ENCODE measurements around the gene FAHD2B.
"Not testable (repeated sequence)": the region's sequence is repeated elsewhere in the genome, so short reads cannot be mapped to it uniquely, and the experiment has no call there.

FAHD2B gene, protein sequence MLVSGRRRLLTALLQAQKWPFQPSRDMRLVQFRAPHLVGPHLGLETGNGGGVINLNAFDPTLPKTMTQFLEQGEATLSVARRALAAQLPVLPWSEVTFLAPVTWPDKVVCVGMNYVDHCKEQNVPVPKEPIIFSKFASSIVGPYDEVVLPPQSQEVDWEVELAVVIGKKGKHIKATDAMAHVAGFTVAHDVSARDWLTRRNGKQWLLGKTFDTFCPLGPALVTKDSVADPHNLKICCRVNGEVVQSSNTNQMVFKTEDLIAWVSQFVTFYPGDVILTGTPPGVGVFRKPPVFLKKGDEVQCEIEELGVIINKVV

DNA sequence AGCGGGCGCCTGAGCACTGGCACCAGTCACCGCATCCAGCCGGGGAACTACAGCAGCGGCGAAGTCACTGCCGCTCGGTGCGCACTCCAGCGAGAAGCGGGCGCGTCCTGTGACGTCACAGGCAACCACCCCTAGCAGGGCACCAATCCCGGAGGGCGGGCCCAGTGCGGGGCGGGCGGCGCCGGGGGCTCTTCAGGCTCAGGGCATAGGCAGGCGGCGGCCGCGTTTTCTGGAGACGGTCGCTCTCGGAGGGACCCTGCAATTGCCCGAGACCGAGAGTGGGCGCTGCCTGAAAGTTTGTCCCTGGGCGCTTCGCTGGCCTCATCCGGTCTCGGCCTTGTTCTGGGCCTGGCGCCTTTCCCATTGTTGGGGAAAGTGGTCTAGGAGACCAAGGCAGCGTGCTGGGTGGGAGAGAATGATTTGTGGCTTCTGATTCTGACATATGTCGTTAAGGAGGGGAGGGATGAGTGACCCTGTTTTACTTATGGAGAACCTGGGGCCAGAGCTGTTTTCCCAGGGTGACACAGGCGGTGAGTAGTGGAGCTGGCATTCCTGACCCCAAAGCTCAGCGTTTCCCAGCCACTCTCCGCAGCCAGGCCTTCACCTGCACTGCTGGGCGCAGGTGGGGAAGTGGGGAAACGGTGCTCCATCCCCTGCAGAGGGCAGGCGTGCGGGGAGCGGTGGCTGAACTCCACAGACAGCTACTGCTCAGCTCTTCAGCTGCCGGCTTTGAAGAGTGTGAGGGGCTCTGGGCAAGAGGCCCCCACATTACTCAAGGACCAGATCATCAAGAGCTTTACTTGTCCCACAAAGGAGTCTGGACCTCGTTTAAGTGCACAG is at the start of gene FAHD2B:
Gene FAHD2B, minus strand, starts transcription at position 111 of the 840 bp plus-strand sequence. CDS start 3,176 bp downstream, outside the sequence.
- DNase-seq: peak; percentile 85 to 89

DNA sequence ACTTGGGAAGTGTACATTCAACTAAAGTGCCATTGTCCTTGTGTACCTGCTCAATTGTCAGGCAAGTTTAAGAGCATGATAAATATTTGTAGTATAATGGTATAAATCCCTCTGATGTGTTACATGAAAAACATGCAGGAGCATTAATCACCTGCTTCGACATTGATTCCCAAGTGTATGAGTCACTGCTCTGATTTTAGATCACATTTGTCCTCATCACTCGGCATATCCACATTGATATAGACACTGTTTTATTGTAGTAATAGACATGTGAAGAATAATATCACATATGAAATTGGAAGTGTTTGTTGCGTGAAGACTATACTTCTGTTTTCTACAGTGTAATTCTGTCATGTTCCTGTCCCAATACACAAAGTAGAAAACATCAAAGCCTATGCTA is 49.3 kb upstream of the FAHD2B start:
- not testable (repeated sequence) for DNase-seq

DNA sequence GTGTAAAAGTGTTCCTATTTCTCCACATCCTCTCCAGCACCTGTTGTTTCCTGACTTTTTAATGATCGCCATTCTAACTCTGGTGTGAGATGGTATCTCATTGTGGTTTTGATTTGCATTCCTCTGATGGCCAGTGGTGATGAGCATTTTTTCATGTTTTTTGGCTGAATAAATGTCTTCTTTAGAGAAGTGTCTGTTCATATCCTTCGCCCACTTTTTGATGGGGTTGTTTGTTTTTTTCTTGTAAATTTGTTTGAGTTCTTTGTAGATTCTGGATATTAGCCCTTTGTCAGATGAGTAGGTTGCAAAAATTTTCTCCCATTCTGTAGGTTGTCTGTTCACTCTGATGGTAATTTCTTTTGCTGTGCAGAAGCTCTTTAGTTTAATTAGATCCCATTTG is 34.4 kb upstream of the FAHD2B start:
- not testable (repeated sequence) for DNase-seq

DNA sequence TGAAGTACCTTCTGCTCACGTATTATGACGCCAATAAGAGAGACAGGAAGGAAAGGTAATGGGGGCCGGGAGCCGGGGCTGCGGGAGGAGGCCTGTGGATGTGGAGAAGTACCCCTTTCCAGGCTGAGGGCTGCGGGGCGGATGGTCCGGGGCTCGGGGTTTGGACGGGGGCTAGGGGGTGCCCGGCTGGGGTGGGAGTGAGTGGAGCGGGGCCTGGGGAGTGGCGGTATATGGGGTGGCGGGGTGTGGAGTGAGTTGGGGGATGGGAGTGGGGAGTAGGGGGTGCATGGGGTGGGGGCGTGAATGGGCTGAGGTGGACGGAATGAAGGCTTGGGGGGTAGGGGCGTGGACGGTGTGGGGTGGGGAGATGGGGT is 19.2 kb upstream of the FAHD2B start:
- not testable (repeated sequence) for DNase-seq

DNA sequence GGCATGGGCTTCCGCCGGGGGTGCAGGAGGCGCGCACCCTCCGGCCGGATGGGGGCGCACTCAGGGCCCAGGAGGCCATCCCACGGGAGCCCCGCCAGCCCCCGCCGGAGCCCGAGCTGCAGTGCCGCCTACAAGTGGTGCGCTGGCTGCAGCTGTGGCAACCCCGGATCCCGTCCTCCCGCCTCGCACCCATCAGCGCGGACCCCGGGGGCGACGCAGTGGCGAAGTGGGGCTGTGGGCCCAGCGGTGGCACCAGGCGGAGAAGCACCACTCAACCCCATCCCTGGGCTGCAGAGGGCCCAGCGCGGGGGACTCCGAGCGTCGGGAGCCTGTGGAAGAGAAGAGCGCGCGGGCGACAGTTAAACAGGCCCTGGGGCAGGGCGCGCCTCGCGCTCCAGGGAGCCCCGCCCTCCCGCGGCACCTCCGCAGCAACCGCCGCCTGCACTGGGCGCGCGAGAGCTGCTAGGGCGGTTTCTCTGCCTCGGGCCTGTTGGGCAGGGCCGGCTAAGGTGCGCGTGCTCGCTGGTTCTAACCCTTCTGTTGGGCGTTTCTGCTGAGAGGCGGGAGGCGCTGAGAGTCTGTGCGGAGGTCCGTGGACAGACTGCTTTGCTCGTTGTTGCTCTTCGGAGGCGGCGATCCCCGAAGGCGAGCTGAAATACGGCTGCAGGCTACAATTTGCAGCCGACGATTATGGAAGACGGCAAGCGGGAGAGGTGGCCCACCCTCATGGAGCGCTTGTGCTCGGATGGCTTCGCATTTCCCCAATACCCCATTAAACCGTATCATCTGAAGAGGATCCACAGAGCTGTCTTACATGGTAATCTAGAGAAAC is 18.6 kb upstream of the FAHD2B start, which contains the start of gene ANKRD36:
Gene ANKRD36, plus strand, starts transcription at position 104 of the 832 bp plus-strand sequence. Its CDS starts 587 bp downstream, at position 691.
- DNase-seq: peak; percentile 86 to 88

DNA sequence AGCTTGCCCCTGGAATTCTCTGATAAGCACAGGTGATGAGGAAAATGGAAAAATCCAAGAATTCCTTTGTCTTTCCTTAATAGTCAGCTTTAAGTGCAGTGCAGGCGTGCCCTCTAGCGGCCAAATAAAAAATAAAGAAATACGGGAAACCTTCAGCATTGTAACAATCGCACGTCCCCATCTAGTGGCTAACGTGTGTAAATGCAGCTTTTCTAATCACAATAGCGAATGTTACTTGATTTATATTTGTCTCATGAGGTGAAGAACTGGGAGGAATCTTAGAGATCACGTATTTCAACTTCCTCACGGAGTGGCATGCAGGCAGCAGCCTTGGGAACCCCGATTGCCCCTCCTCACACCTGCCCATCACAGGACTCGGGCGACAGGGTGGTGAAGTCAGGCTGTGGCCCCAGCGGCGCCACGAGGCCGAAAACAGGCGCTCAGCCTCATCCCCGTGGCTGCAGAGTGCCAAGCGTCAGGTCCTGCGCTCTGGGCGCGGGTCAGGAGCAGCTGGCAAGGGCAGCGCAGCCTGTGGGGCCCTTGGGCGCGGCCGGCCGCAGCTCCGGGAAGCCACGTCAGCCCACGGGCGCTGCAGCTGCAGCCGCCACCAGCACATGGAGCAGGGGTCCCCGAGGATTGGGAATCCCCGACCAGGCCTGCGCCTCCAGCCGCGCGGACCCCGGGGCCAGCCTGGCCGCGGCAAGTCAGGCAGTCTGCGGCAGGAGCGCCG is 17.8 kb upstream of the FAHD2B start:
- peak; percentile 48 to 54 for DNase-seq

DNA sequence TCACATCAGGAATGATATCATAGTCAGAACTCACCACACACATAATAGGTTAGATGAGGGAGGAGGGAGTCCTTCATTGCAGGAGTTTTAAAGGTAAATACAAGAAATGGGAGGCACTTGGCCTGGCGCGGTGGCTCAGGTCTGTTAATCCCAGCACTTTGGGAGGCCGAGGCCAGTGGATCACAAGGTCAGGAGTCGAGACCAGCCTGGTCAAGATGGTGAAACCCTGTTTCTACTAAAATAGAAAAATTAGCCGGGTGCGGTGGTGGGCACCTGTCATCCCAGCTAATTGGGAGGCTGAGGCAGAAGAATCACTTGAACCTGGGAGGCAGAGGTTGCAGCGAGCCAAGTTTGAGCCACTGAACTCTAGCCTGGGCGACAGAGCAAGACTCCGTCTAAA is 16.6 kb upstream of the FAHD2B start:
- DNase-seq: not testable (repeated sequence)

DNA sequence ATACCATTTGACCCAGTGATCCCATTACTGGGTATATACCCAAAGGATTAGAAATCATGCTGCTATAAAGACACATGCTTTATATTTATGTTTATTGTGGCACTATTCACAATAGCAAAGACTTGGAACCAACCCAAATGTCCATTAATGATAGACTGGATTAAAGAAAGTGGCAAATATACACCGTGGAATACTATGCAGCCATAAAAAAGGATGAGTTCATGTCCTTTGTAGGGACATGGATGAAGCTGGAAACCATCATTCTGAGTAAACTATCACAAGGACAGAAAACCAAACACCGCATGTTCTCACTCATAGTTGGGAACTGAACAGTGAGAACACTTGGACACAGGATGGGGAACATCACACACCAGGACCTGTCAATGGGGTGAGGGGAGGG is 12.2 kb upstream of the FAHD2B start:
- DNase-seq: not testable (repeated sequence)

DNA sequence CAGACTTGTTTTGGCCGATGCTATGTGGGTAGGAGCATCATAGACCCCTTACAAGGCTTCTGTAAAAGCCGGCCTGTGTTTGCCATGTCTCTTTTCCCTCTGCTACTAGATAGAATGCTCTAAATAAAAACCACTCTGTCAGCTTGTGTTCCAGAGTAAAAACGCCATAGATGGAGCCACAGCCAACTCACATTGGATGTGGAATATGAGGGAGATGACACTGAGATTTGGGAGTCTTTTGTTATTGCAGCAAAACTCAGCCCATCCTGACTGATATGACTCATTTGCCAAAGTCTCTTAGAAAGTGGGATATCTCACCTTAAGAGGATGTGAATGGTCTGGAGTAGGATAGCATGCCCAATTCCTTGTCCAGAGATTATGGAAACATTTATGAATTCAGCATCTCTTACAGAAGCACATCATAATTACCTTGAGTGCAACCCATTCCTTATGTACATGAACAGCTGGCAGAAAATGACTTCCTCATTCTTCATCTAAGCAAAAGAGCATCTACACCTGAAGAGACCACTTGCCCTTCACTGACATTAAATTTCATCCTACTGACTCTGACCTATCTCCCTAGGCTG is 4.2 kb upstream of the FAHD2B start:
- not testable (repeated sequence) for DNase-seq

DNA sequence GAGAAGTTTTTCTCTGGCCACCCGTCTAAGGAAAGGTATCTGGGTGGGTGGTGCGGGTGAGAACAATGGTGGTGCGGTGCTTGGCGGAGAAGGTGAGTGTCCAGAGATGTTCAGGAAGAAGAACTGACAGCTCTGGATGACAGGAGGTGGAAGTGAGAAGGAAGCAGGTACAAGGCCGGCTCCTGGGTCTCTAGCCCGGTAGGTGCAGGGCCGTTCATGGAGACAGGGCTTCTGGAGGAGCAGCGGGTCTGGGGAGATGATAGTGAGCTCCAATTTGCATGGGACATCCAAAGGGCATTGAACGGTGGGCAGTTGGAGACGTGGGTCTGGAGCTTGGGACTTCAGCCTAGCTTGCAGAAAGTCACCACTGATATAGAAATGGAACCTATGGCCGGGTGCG is 979 bp upstream of the FAHD2B start:
- DNase-seq: no peak

DNA sequence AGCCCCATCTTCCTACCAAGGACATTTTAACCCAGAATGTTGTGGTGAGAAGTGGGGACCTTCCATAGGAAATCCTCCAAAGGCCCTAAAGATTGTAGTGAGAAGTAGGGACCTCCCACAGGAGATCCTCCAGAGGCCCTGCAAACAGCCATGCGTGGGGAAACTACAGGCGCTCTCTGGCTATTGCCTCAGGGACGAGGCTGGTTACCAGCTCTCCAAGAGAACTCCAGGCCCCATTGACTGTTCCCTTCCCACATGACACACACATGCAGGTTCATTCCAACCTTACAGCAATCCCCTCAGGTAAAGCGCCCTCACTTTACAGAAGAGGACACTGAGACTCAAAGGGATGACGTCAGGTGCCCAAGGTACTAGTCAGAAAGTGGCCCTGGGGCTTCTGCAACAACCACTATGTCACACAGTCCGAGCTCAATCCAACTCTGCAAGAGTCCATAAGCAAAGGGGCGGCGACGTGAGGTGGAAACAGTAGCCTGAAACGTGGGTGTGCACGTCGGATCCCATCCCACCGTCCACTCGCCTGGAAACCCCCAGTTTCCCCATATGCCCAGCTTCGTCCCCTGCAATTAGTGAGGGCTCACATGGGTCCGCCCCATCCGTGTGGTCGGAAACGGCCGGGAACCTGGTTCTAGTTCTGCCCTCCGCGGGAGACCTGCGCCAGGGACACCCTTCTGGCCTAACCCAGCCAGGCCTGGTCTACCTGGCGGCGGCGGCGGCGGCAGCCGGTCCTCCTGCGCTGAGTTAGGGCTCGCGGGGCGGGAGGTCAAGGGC is 505 bp downstream of the FAHD2B start:
- not testable (repeated sequence) for DNase-seq

DNA sequence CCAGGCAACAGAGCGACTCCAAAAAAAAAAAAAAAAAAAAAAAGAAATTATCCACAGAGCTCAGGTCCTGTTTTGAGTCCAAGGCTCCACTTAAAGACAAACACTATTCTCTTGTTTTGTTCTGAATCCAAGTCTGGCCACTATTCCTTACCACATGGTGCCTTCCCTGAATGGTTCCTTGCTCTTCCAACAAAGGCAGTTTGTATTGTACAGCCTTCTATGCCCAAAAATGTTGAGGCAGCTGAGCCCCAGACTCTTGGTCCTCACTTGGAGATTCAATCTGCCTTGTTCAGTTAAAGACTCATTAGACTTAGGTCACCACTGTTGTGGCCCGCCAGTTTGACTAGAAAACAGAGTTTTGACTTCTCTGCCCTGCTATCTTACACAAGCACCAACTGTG is 1.7 kb downstream of the FAHD2B start:
- DNase-seq: not testable (repeated sequence)

DNA sequence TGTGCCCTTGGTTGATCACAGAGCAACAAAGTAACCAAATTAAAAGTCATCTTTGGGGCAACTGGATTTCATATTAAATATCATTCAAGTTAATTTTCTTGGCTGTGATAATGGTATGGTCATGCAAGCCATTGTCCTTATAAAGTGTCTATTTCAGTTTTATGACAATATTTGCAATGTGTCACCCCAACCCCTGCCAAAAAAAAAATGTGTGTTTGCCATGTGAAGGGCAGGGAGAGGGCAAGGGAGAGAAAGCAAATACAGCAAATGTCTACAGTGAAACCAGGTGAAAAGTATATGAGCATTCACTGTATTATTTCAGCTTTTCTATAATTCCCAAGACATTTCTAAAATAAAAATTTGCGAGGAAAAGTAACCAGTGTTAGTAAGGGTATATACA is 6.0 kb downstream of the FAHD2B start:
- not testable (repeated sequence) for DNase-seq

DNA sequence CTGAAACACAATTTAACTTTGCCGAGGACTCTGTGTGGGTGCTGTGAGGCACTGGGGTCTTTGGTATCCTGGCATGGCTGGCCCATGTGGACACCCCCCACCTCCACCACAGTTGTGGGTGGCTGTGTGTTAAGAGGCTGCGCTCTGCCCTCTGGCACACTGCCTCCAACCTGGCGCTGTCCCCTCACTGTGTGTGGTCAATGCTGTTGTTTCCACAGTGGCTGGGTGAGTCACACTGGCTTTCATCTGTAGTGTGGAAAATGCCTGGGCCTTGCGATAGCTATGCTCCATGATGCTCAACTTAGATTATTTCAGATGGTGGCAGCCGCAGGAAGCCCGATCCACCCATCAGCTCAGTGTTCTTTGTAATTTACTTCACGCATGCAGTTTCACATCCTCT is 9.6 kb downstream of the FAHD2B start:
- not testable (repeated sequence) for DNase-seq

DNA sequence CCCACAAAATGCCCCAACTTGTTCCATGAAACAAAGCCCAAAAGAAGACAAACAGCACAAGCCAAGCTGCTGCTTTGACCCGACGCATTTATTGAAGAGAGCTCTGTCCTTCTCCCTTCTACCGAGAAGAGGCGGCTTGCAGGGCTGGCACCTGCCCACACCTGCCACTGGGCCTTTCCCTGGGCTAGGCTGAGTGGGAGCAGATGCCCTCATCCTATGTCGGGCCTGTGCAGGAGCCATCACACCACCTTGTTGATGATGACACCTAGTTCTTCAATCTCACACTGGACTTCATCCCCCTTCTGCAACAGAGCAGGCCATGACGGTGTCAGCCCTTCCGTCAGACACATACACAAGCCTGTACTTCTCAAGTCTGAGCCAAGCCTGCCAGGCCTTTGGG is 11.2 kb downstream of the FAHD2B start:
- DNase-seq: not testable (repeated sequence)

DNA sequence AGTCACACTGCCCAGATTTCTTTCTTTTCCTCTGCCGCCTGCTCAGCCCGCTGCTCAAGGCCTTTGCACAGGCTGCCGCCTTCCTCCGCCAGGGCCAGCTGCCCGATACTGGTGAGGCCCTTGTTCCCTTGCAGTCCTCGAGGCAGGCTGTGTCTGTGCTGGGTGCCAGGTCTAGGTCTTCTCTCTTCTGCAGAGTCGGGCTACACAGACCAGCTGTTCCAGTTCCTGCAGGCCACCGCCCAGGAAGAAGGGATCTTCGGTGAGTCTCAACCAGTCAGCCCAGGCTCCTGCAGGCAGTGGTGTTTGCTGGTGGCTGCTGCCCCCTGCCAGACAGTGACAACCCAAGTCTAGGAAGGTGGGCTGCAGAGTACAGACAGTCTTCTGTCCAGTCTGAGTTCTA is 12.5 kb downstream of the FAHD2B start:
- not testable (repeated sequence) for DNase-seq

DNA sequence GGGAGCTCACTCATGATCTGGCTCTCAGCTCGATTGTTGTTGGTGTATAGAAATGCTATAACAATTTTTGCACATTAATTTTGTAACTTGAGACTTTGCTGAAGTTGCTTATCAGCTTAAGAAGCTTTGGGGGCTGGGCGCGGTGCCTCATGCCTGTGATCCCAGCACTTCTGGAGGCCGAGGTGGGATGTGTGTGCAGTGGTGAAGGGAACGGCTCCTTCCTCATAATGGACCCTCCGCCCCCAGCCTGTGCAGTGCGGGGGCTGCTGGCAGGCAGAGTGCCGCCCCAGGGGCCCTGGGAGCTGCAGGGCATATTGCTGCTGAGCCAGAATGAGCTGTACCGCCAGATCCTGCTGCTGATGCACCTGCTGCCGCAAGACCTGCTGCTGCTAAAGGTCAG is 13.8 kb downstream of the FAHD2B start:
- not testable (repeated sequence) for DNase-seq

DNA sequence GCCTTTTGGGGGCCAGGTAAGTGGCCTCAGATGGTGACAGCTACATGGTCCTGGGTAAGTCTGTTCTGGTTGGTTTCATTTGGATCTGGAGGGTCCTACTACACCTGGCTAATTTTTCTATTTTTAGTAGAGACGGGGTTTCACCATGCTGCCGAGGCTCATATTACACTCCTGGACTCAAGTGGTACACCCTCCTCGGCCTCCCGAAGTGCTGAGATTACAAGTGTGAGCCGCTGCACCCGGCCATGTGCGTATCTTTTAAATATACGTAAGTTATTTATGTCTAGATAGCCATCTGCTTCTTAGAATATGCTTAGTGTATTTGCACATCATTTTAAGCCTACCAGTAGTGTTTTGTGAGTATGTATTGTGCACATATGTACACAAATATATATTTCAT is 17.5 kb downstream of the FAHD2B start:
- DNase-seq: not testable (repeated sequence)

DNA sequence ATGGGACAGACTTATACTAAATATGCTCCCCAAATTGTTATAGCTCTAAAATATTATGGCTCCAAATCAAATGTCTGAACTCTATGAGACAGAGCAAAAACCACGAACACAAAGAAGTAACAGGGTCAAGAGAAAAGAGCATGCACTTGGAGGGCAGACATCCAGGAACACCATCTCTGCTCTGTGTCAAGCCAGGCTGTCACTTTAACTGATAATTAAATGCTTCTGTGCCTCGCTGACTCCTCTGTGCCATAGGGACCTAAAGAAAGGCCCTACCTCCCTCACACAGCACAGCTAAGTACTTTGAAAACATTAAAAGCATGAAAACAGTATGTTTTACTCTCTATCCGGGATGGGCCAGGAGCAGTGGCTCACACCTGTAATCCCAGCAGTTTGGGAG is 23.8 kb downstream of the FAHD2B start:
- not testable (repeated sequence) for DNase-seq

DNA sequence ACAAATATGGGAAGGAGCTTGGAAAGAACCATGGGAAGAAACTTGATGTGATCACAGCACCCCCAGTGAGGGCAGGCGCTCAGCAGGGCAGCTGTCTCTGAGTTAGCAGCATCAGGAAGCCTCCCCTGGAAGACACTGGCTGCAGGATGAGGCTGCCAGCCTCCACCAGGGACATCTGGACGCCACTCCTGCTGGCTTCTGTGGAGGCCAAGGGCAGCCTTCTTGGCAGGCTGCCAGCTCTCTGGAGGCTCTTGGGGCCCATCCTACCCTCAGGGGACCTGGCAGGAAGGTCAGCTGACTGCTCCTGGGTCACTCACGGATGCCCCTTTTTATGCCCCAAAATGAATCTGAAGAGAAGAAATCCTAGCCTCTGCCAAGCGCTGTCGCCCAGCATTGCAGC is 26.0 kb downstream of the FAHD2B start:
- not testable (repeated sequence) for DNase-seq

DNA sequence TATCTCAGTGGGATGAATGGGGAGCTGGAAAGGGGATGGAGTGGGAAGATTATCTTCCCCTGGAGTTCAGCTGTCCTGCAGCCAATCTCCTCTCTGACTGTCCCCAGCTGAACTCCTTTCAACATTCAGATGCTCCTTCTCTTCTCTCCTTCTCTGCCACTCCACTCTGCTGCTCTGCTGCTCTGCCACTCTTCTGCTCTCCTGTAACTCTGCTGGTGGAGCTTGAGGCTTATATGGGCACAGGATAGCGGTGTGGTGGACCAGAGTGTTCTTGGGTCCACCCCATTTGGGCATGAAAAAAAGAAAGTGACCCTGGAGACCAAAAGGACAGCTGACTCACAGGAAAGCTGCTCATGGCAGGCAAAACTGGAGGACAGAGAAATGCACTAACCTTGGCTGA is 26.6 kb downstream of the FAHD2B start:
- no peak for DNase-seq

Data from activated CD4-positive, alpha-beta T cell treated with anti-CD3 and anti-CD28 coated beads, Interleukin-2, amount 50 U/mL, for 48 hours (primary cell).